SK-N-SH (cell line): Measurements from ENCODE around the gene BTBD9. TPM values are rescaled to one million over a fixed set of nuclear protein-coding genes. Genes with fewer than 3 reads are reported as not detected.

Source experiments
- CTCF ChIA-PET: fragments of 300-600, 350-600 bp; formaldehyde crosslinking; extraction: SDS; loops from one replicate; lab custom pipeline; 2021; lab: Yijun Ruan, JAX
- POLR2A ChIA-PET: fragments of 350-600 bp; sonication (Branson Sonifier 250); formaldehyde crosslinking; extraction: SDS; loops from one replicate; lab custom pipeline; 2020; ENCODE audit warnings: antibody characterized with exemption, inconsistent platforms; lab: Yijun Ruan, JAX
- DNase-seq: peaks from one replicate; pipeline ENCODE4 v3.0.0; 2012
- H2AFZ ChIP-seq: fragments of 200-600 bp; sonication (generic); 2 replicates; pipeline ENCODE4 v1.8.1; 2016; ENCODE audit warnings: antibody characterized with exemption, mild to moderate bottlenecking, low read depth
- H3F3A ChIP-seq: fragments of 200-600 bp; sonication (generic); replicated peaks from 2 replicates; pipeline ENCODE3; 2016; ENCODE audit warnings: antibody characterized with exemption, mild to moderate bottlenecking; ENCODE audit not compliant: insufficient read depth
- H3K27ac ChIP-seq, 2 experiments: fragments of 200-500 bp in 1 of 2; fragments of 200-600 bp in 1 of 2; sonication (Bioruptor generic) in 1 of 2; sonication (generic), shearing (Covaris generic) in 1 of 2; 2 replicates each; pipeline versions ENCODE4 v1.5.1 to v1.6.1; 2014 to 2016; ENCODE audit warnings: low read depth in 2 of 2, inconsistent platforms in 1 of 2, low read length in 1 of 2, mild to moderate bottlenecking in 1 of 2, mixed read lengths in 1 of 2
- H3K27me3 ChIP-seq: fragments of 200-600 bp; sonication (generic), shearing (Covaris generic); 2 replicates; pipeline ENCODE4 v1.6.1; 2016; ENCODE audit warnings: mixed run types; ENCODE audit not compliant: insufficient read depth
- H3K36me3 ChIP-seq, 2 experiments: fragments of 200-500 bp in 1 of 2; fragments of 200-600 bp in 1 of 2; sonication (Bioruptor generic) in 1 of 2; sonication (generic) in 1 of 2; replicated peaks in 1 of 2; 2 replicates each; pipeline versions ENCODE3 to v1.5.1; 2014 to 2016; ENCODE audit warnings: low read length in 1 of 2, mild to moderate bottlenecking in 1 of 2; ENCODE audit not compliant: insufficient read depth in 2 of 2, control insufficient read depth in 1 of 2
- H3K4me1 ChIP-seq, 2 experiments: fragments of 200-500 bp in 1 of 2; fragments of 200-600 bp in 1 of 2; sonication (Bioruptor generic) in 1 of 2; sonication (generic), shearing (Covaris generic) in 1 of 2; 2 replicates each; pipeline versions ENCODE4 v1.5.1 to v1.6.1; 2014 to 2016; ENCODE audit warnings: low read depth in 1 of 2, low read length in 1 of 2, mixed run types in 1 of 2; ENCODE audit not compliant: insufficient read depth in 2 of 2, control insufficient read depth in 1 of 2
- H3K4me2 ChIP-seq: fragments of 200-600 bp; sonication (generic), shearing (Covaris generic); 2 replicates; pipeline ENCODE4 v1.6.1; 2017; ENCODE audit warnings: mixed run types
- H3K4me3 ChIP-seq, 2 experiments: fragments of 200-500 bp in 1 of 2; fragments of 200-600 bp in 1 of 2; sonication (Bioruptor generic) in 1 of 2; sonication (generic), shearing (Covaris generic) in 1 of 2; 2 replicates each; pipeline versions ENCODE4 v1.5.1 to v1.8.1; 2014 to 2016; ENCODE audit warnings: low read depth in 2 of 2, inconsistent platforms in 1 of 2, low read length in 1 of 2, mild to moderate bottlenecking in 1 of 2, mixed read lengths in 1 of 2, moderate library complexity in 1 of 2
- H3K79me2 ChIP-seq: fragments of 200-600 bp; sonication (generic); 2 replicates; pipeline ENCODE4 v1.8.1; 2017; ENCODE audit warnings: mild to moderate bottlenecking; ENCODE audit not compliant: insufficient read depth
- H3K9ac ChIP-seq: fragments of 200-600 bp; sonication (generic); 2 replicates; pipeline ENCODE4 v1.6.1; 2017; ENCODE audit warnings: mixed run types
- H3K9me2 ChIP-seq: fragments of 200-600 bp; sonication (generic); 2 replicates; pipeline ENCODE4 v1.6.1; 2017; ENCODE audit warnings: mixed run types
- H3K9me3 ChIP-seq: fragments of 200-600 bp; sonication (generic); 2 replicates; pipeline ENCODE4 v1.6.1; 2017; ENCODE audit warnings: mixed run types, mild to moderate bottlenecking, moderate library complexity
- H4K20me1 ChIP-seq: fragments of 200-600 bp; sonication (generic); 2 replicates; pipeline ENCODE4 v1.6.1; 2017; ENCODE audit warnings: mild to moderate bottlenecking, mixed run types; ENCODE audit not compliant: insufficient read depth
- CTCF ChIP-seq: fragments of 200-600 bp; sonication (generic); IDR thresholded peaks from 2 replicates; pipeline ENCODE4 v1.6.1; 2017; ENCODE audit warnings: antibody characterized with exemption, mild to moderate bottlenecking, moderate library complexity
- ELF1 ChIP-seq: IDR thresholded peaks from 2 replicates; pipeline ENCODE4 v1.4.0; 2012
- POLR2AphosphoS5 ChIP-seq: IDR thresholded peaks from 2 replicates; pipeline ENCODE4 v1.6.1; 2012; ENCODE audit warnings: low read depth, low read length
- RAD21 ChIP-seq: IDR thresholded peaks from 2 replicates; pipeline ENCODE4 v1.6.1; 2012; ENCODE audit warnings: mild to moderate bottlenecking, low read length
- REST ChIP-seq: IDR thresholded peaks from 2 replicates; pipeline ENCODE4 v1.6.1; 2012; ENCODE audit warnings: mild to moderate bottlenecking, low read depth, low read length, moderate library complexity
- SIN3A ChIP-seq: IDR thresholded peaks from 2 replicates; pipeline ENCODE4 v1.6.1; 2012; ENCODE audit warnings: low read depth, mild to moderate bottlenecking, low read length, moderate library complexity, borderline replicate concordance
- SMC3 ChIP-seq: IDR thresholded peaks from 2 replicates; pipeline ENCODE4 v1.6.1; 2012; ENCODE audit warnings: low read depth, low read length, improper control_type of control experiment
- TAF1 ChIP-seq: IDR thresholded peaks from 2 replicates; pipeline ENCODE4 v1.6.1; 2012; ENCODE audit warnings: low read depth, mild to moderate bottlenecking, low read length, moderate library complexity, borderline replicate concordance
- YY1 ChIP-seq: IDR thresholded peaks from 2 replicates; pipeline ENCODE4 v1.4.0; 2012; ENCODE audit warnings: low read depth, mild to moderate bottlenecking
- whole genome bisulfite sequencing: methylation state at CpG from one replicate; pipeline ENCODE4 v1.1.6; 2017; ENCODE audit warnings: low lambda C conversion rate; 5-methylcytosine and 5-hydroxymethylcytosine counted together
- polyA plus RNA-seq, 3 experiments: library from polyadenylated mRNA; depleted of rRNA; stranded (reverse); fragments of >200 nt; gene quantifications; 2 replicates each; pipeline ENCODE4 v1.2.3, GENCODE V29; 2012

BTBD9 gene
- polyA plus RNA-seq, 1 of the 3 experiments (the other 2 are of a cell fraction), result 2.2 TPM

DNA sequence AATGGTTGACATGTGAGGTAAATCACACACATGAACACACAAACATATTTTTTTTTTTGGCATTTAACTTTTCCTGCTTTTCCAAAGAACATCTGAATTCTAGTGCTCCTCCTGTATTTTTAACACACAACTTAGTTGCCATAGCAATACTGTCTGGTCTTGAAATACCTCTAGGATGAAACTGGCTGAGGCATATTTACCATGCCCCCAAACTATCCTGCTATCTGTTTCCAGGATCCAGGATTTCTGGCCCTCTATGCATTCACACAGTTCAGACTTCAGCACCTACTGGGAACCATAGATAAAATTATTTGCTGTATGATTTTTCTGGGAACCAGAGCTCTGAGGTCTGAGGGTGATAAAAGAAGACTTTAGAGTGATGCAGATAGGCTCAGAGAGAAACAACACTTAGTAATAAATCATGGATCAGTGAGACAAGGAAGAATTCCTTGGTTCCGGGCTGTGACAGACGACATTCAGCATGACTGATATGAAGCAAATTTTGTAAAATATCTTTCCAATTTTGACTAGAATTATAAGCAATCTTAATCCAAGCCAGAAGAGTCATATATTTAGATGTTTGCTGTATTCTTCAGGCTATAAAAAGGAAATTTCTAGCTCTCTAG, 359.7 kb downstream of the BTBD9 start:
- TF ChIP-seq CTCF, result no peak
- DNase-seq, result peak; percentile 13
- H3F3A ChIP-seq, result no peaks in the 10 kb centered on the region
- H3K9me2 ChIP-seq, result no peaks in the 10 kb centered on the region
- H3K9ac ChIP-seq, result no peak overlapping the region
- WGBS, result 86% methylated on average over 2 of the region's 2 CpGs
- H3K4me2 ChIP-seq, result no peak overlapping the region
- H3K9me3 ChIP-seq, result no peaks in the 10 kb centered on the region
- ChIA-PET POLR2A (no interaction called here), CTCF (interaction anchor here (0.6 to 1.7 kb wide), 18 partner anchors 10 to 489 kb away, joined by 3 to 8 read pairs (median 4); no protein-coding TSS in a partner anchor)
- H3K27me3 ChIP-seq, result no peaks in the 10 kb centered on the region
- no peak overlapping the region for H3K4me3 ChIP-seq
- no peaks in the 10 kb centered on the region for H3K79me2 ChIP-seq
- H3K27ac ChIP-seq, result peak overlapping the region; percentile 3 to 80; a peak in 3 of 4 replicates
- no peaks in the 10 kb centered on the region for H3K36me3 ChIP-seq
- no peak overlapping the region for H2AFZ ChIP-seq
- peaks cover 6 to 17% of the 10 kb centered on the region in 2 experiments; a peak in 3 of 4 replicates for H3K4me1 ChIP-seq
- H4K20me1 ChIP-seq, result no peaks in the 10 kb centered on the region

DNA sequence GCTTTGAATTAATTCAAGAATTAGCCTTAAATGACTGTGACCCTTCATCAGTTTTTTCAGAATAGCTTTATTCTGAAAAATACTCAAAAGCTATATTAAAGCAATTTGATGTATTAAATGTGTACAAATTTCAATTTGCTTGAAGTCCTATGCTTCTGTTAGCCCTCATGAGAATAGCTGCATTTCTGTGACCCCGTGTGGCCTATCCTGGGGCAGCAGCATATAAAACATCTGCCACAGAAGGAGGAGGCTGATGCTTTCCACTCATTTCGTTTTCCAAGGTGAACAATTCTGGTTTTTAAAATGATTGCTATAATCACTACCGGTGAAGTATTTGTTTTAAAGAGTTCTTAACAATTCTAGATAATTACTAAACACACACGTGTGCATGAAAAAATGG, 360.3 kb downstream of the BTBD9 start:
- Histone ChIP-seq H3K9ac (no peak overlapping the region), H2AFZ (no peak overlapping the region; the same call in 1 of the 2 replicates), H3K27me3 (no peaks in the 10 kb centered on the region), H3K9me2 (no peaks in the 10 kb centered on the region), H3K4me1 (peaks cover 6 to 17% of the 10 kb centered on the region in 2 experiments; a peak in 3 of 4 replicates), H3K4me2 (no peak overlapping the region), H3K27ac (peak overlapping the region in 1 of 2 experiments; percentile 80; a peak in 2 of 4 replicates), H3K79me2 (no peaks in the 10 kb centered on the region), H3K4me3 (no peak overlapping the region), H3F3A (no peaks in the 10 kb centered on the region), H4K20me1 (no peaks in the 10 kb centered on the region), H3K36me3 (no peaks in the 10 kb centered on the region), H3K9me3 (no peaks in the 10 kb centered on the region)
- ChIA-PET POLR2A (no interaction called here), CTCF (interaction anchor here (0.6 to 2.5 kb wide), 23 partner anchors 9 to 579 kb away, joined by 3 to 10 read pairs (median 4); no protein-coding TSS in a partner anchor)
- DNase-seq, result peak; percentile 49
- WGBS, result 73% methylated on average over 4 of the region's 4 CpGs
- TF ChIP-seq CTCF (peak; percentile 50), SMC3 (peak; percentile 54; the same call in 1 of the 2 replicates), ELF1 (no peak), TAF1 (no peak), REST (no peak), POLR2AphosphoS5 (no peak), RAD21 (peak; percentile 85), YY1 (no peak), SIN3A (no peak)
